ENCODE data around the gene ARFGAP1.

The ARFGAP1 gene

GRCh38 chr20:63261060-63261794 lies 11.4 kb upstream of the ARFGAP1 start:
- no peak for DNase-seq

GRCh38 chr20:63261795-63262528 lies 10.7 kb upstream of the ARFGAP1 start:
- no peak for DNase-seq

- DNase-seq, result no peak
Observed at GRCh38 chr20:63262836-63263235, 9.8 kb upstream of the ARFGAP1 start.

- no peak for DNase-seq
Observed at GRCh38 chr20:63264000-63264399, 8.6 kb upstream of the ARFGAP1 start.

- no peak for DNase-seq
Observed at GRCh38 chr20:63264519-63264918, 8.1 kb upstream of the ARFGAP1 start.

GRCh38 chr20:63265891-63266515 lies 6.6 kb upstream of the ARFGAP1 start:
- no peak for DNase-seq

- DNase-seq, result no peak
Observed at GRCh38 chr20:63267691-63268090, 4.9 kb upstream of the ARFGAP1 start.

DNA sequence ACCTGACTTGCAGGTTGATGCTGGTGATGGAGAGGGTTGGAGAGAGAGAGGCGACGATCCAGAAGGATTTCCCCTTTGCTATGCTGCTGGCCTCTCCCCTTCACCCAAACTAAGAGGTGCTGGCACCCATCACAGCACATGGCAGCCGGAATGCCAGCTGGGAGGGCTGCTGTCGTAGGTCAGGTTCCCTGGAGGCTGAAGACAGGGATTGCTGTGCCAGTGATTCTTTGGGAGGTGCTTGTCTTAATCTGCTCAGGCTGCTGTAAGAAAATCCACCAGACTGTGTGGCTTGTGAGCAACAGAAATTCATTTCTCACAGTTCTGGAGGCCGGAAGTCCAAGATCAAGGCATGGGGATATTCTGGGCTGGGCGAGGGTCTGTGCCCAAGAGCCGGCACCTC lies 4.4 kb upstream of the ARFGAP1 start:
- DNase-seq, result no peak

DNA sequence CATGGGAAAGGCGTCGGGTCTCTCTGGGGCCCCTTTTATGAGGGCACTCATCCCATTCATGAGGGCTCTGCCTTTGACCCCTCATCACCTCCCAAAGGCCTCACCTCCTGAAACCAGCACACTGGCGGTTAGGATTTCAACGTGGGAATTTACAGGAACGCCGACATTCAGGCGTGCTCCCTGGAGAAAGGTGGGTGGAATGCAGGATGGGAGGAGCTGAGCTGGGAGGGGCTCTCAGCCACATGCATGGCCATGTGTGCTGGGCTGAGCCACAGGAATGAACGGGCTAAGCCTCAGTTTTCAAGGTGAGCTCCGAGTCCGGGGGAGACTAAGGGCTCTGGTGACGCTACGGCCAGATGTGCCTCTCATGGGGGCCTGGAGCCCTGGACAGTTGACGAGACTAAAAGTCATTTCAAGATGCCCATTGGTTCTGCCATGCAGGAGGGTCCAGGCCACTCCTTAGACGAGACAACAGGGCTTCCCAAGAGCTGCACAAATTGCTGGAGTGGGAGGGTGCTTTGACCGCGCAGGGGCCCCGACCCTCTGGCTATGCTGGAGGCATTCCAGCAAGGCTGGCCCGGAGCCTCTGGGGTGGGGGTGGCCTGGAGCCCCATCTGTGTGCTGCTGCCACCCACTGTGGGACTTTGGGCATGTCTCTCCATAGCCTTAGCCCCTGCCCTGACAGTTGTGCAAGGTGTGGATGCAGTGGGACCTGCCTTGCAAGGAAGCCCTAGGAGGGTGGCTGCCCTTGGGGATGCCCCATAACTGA lies 3.8 kb upstream of the ARFGAP1 start:
- DNase-seq, result no peak

- no peak for DNase-seq
Observed at GRCh38 chr20:63269724-63270123, 2.9 kb upstream of the ARFGAP1 start.

DNA sequence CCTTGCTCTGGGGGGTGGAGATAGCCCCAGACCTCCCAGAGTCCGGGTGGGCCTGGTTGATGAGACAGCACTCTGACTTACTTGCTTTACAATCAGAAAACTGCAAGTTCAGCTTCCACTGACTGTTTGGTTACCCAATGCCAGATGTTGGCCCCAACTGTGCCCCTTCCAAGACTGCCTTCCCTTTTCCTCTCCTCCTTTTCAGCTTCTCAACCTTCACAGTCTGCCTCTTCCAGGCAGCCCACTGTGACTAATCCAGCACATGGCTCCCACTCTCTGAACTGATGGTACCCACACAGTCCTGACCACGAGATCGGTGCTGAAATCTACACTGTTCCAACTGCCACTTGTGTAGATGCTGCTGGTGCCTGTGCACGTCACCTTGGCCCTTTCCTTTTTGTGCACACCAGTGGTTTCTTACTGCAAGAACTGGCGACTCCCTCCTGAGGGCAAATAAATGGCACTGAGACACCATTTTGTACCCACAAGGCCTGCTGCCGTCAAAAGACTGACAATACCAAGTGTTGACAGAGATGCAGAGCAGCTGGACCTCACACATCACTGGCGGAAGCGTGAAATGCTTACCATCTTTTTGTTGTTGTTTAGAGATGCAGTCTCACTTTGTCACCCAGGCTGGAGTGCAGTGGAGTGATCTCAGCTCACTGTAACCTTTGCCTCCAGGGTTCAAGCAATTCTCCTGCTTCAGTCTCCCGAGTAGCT lies 1.8 kb upstream of the ARFGAP1 start:
- no peak for DNase-seq

DNA sequence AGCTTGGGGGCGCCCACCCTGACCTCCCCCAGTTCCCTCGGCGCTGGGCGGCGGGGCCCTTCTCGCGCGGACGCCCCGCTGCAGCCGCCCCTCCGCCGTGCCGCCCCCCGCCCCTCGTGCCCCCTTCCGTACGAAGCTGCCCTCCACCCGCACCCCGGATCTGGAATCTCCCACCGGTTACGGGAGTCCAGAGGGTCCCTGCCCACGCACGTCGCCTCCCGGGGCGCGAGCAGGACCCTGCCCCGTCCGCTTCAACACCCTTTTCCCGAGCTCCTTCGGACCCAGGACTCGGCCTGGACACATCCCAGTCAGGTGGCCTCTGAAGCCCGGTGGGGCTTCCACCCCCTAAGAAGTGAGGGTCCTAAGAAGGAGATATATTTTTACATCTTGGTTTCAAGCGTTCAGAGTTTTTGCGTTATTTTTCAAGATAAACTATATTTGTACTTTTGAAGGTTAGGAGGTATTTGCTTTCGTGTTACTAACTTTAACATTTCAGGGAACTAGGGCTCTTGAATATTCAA lies 506 bp downstream of the ARFGAP1 start:
- no peak for DNase-seq

GRCh38 chr20:63273635-63274380 lies 1.2 kb downstream of the ARFGAP1 start:
- no peak for DNase-seq

GRCh38 chr20:63274381-63275228 lies 2.0 kb downstream of the ARFGAP1 start:
- no peak for DNase-seq

DNA sequence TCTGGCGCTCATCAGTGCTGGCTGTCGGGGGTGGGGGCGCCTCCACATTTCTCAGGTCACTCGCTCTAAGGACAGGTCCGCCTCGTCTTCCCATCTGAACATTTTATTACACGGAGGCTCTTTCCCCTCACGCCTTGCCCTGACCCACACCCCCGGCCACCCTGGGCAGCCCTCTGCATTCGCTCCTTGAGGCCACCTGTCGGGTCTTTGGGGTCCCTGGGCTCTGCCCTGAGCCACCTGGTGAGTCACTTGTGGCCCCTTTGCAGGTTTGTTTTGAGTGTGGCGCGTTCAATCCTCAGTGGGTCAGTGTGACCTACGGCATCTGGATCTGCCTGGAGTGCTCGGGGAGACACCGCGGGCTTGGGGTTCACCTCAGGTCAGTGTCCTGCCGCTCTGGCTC lies 3.2 kb downstream of the ARFGAP1 start:
- DNase-seq, result no peak

- no peak for DNase-seq
Observed at GRCh38 chr20:63276956-63277355, 4.3 kb downstream of the ARFGAP1 start.

- no peak for DNase-seq
Observed at GRCh38 chr20:63277466-63278272, 5.1 kb downstream of the ARFGAP1 start.

- no peak for DNase-seq
Observed at GRCh38 chr20:63278661-63279060, 6.0 kb downstream of the ARFGAP1 start.

- no peak for DNase-seq
Observed at GRCh38 chr20:63279931-63280330, 7.3 kb downstream of the ARFGAP1 start.

DNA sequence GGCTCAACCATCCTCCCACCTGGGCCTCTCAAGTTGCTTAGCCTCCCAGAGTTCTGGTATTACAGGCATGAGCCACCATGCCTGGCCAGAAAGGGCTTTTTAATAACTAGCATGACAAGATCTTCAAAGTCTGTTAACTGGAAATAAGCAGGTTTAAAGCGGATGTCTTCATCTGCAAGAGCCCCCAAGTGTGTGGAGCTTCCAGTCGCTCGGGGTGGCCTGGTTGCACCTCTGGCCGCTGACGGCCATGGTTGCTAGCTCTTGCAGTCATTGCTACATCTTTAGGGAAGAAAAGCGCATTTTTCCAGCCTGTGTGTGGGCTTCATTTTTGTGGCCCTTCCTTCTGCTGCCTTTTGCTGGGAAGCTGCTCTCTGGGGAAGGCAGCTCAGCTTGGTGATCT lies 7.8 kb downstream of the ARFGAP1 start:
- DNase-seq, result no peak
